ENCODE results near the gene CCDC184. TPM values are rescaled to one million over a fixed set of nuclear protein-coding genes. Genes with fewer than 3 reads are reported as not detected.
A peak's percentile ranks its signal among the peaks of the same experiment; 100 is the strongest.

The CCDC184 gene
- total RNA-seq, 1 donor from 2014 or later, result not detected

DNA sequence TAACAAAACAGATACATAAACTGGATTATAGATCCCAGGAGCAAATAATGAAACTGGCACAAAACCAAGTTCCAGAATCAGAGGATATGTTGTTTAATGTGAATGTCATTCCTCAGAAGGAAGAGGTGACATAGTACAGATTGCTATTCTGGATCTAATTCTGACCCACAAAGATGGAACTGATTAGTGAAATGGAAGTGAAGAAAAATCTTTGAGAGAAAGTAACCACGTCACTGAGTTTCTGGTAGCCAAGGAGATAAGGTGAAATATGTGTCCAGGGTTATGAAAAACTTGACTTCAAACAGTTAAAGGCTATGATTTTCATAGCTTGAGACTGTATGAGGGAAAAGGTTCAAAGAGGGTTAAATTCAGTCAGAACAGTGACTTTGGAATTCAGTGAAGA is 11.4 kb downstream of the CCDC184 start:
- Histone ChIP-seq H3K27me3 (ENCODE audit: control insufficient read depth, insufficient read depth, low read length) (no peaks in the 10 kb centered on the region), H3K4me3 (ENCODE audit: low read depth, low read length) (no peak overlapping the region), H3K36me3 (ENCODE audit: control insufficient read depth, insufficient read depth, low read length) (no peaks in the 10 kb centered on the region)
- TF ChIP-seq, protein P1, sequence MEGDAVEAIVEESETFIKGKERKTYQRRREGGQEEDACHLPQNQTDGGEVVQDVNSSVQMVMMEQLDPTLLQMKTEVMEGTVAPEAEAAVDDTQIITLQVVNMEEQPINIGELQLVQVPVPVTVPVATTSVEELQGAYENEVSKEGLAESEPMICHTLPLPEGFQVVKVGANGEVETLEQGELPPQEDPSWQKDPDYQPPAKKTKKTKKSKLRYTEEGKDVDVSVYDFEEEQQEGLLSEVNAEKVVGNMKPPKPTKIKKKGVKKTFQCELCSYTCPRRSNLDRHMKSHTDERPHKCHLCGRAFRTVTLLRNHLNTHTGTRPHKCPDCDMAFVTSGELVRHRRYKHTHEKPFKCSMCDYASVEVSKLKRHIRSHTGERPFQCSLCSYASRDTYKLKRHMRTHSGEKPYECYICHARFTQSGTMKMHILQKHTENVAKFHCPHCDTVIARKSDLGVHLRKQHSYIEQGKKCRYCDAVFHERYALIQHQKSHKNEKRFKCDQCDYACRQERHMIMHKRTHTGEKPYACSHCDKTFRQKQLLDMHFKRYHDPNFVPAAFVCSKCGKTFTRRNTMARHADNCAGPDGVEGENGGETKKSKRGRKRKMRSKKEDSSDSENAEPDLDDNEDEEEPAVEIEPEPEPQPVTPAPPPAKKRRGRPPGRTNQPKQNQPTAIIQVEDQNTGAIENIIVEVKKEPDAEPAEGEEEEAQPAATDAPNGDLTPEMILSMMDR (IDR thresholded peaks at IDR 0.05; ENCODE audit: insufficient read depth, low read length, severe bottlenecking), result no peak
- no peak for DNase-seq (ENCODE audit: low read depth)
- no peak for FAIRE-seq

DNA sequence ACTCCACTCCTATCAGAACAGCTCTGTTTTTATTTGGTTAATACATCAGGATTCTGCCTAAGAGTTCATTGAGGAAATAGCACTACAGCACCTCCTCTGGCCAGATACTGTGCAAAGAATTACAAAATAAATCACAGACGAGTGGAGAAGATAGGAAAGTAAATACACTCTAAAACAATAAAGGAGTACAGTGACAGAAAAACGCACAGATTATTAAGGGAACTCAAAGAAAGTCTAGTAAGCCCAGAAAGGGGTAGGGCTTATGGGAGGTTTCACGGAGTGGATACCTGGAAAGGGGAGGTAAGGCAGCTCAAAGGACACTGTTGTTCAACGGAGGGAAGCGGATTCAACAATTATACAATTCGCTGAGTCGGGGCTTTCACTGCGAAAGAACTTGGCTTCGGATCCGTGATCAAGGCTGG is 14.1 kb downstream of the CCDC184 start:
- DNase-seq (ENCODE audit: low read depth) (peak; percentile 61), FAIRE-seq (no peak)
- Histone ChIP-seq H3K27me3 (ENCODE audit: control insufficient read depth, insufficient read depth, low read length) (no peaks in the 10 kb centered on the region), H3K4me3 (ENCODE audit: low read depth, low read length) (peak overlapping the region; percentile 82), H3K36me3 (ENCODE audit: control insufficient read depth, insufficient read depth, low read length) (no peaks in the 10 kb centered on the region)
- TF ChIP-seq, protein P1 (IDR thresholded peaks at IDR 0.05; ENCODE audit: insufficient read depth, low read length, severe bottlenecking), result peak; percentile 31

DNA sequence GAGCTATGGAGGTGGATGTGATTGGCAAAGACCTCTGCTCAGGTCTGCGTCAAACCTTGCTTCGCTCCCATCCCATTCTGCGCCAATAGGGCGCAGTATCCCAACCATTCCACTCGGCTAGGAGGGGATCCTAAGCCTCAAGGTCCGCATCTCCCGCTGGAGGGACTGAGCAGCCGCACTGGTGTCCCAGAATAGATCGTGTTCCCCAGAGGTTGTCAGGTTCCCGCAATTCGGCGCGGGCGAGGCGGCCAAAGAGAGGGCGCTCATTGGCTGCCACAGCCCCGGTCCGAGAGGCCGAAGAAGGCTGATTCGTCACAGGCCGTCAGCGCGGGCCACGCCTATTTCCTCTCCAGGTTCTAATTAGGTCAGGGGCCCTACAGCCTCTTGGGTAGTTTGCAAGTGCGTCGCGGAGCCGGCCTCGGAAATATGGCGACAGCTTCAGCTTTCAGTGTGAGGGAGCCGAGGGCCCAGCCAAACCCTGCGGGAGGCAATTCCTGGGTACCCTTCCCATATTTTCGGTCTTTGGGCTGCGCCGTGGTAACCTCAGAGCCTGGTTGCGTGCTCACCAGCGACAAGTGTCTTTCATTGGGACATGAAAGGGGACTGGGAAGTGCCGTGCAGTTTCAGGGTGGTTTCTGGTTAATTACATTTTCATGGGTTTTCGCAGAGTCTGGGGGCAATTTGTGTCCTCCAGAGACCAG is 14.7 kb downstream of the CCDC184 start:
- FAIRE-seq (no peak), DNase-seq (ENCODE audit: low read depth) (peak; percentile 90)
- Histone ChIP-seq H3K36me3 (ENCODE audit: control insufficient read depth, insufficient read depth, low read length) (no peaks in the 10 kb centered on the region), H3K27me3 (ENCODE audit: control insufficient read depth, insufficient read depth, low read length) (no peaks in the 10 kb centered on the region), H3K4me3 (ENCODE audit: low read depth, low read length) (peak overlapping the region; percentile 82)
- TF ChIP-seq, protein P1 (IDR thresholded peaks at IDR 0.05; ENCODE audit: insufficient read depth, low read length, severe bottlenecking), result peak; percentile 24

DNA sequence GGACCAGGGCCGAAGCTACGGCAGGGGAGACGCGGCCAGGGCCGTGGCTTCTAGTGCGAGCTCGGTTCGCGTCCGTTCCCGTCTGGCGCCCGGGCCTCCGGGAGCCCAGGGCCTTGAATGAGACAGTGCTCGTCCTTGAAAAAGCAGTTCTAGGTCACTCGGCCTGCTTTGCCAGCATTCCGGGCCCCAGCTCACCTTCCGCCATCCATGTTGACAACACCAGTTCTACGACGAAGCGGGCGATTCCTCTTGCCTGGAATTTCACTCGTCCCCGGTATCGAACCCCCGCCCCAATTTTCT is 15.2 kb downstream of the CCDC184 start:
- Histone ChIP-seq H3K36me3 (ENCODE audit: control insufficient read depth, insufficient read depth, low read length) (no peaks in the 10 kb centered on the region), H3K4me3 (ENCODE audit: low read depth, low read length) (peak overlapping the region; percentile 82), H3K27me3 (ENCODE audit: control insufficient read depth, insufficient read depth, low read length) (no peaks in the 10 kb centered on the region)
- FAIRE-seq (no peak), DNase-seq (ENCODE audit: low read depth) (no peak)
- TF ChIP-seq, protein P1 (IDR thresholded peaks at IDR 0.05; ENCODE audit: insufficient read depth, low read length, severe bottlenecking), result no peak

DNA sequence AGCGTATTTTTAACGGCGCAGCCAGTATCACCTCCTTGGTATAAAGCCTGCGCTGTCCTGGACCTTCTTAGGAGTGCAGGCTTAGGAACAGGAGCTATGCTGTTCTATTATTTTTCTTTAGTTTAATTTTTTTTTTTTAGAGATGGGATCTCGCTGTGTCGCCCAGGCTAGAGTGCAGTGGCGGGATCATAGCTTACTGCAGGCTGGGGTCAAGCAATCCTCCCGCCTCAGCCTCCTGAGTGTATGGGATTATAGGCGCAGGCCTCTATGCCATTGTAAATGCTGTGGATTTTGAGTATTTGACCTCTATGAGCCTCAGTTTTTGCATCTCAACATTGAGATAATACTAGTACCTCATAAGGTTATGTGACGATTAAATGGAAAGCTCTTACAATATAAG is 15.5 kb downstream of the CCDC184 start:
- Histone ChIP-seq H3K27me3 (ENCODE audit: control insufficient read depth, insufficient read depth, low read length) (no peaks in the 10 kb centered on the region), H3K4me3 (ENCODE audit: low read depth, low read length) (peak overlapping the region; percentile 82), H3K36me3 (ENCODE audit: control insufficient read depth, insufficient read depth, low read length) (no peaks in the 10 kb centered on the region)
- DNase-seq (ENCODE audit: low read depth) (no peak), FAIRE-seq (no peak)
- TF ChIP-seq, protein P1 (IDR thresholded peaks at IDR 0.05; ENCODE audit: insufficient read depth, low read length, severe bottlenecking), result no peak

DNA sequence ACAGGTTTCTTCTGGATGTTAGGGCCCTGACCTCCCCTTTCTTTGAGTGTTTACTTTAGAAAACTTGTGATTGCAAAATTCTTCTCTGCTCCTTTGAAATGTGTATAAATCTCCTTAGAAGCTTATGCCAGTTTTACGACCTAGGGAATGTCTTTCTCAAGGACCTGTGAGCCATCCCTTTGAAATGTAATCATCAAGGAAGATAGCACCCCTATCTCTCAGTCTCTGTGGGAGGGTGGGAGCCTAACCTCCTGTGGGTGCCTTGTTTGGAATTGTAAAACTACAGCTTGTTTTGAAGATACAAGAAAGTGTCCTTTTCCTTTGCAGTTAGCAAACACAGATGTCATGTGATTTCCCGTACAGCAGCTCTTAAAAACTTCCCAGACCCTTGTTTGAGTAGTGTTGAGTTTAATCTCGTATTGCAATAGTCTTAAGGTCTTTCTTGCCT is 16.4 kb downstream of the CCDC184 start:
- FAIRE-seq, result no peak
- TF ChIP-seq, protein P1 (IDR thresholded peaks at IDR 0.05; ENCODE audit: insufficient read depth, low read length, severe bottlenecking), result no peak
- H3K27me3 ChIP-seq (ENCODE audit: control insufficient read depth, insufficient read depth, low read length), result no peaks in the 10 kb centered on the region
- H3K36me3 ChIP-seq (ENCODE audit: control insufficient read depth, insufficient read depth, low read length), result no peaks in the 10 kb centered on the region
- no peak overlapping the region for H3K4me3 ChIP-seq (ENCODE audit: low read depth, low read length)
- DNase-seq (ENCODE audit: low read depth), result peak; percentile 16

All from bronchial epithelial cell (primary cell).